Amniotic stem cell (primary cell): ENCODE measurements around the gene OR11G2.
"Not testable (repeated sequence)": the region's sequence is repeated elsewhere in the genome, so short reads cannot be mapped to it uniquely, and the experiment has no call there.

Experiments used
- DNase-seq: peaks from one replicate; lab custom pipeline; 2025; lab: John Stamatoyannopoulos, UW

OR11G2 gene

GRCh38 chr14:20190596-20190995, at the start of gene OR11G2:
Gene OR11G2 (plus strand): TSS chr14:20190896. CDS start chr14:20197438, 6,542 bp downstream.
- no peak for DNase-seq

- no peak for DNase-seq
Measured at GRCh38 chr14:20143911-20144310, 46.8 kb upstream of the OR11G2 start.

GRCh38 chr14:20144820-20145219, 45.9 kb upstream of the OR11G2 start:
- no peak for DNase-seq

- DNase-seq, result no peak
Measured at GRCh38 chr14:20164462-20164861, 26.2 kb upstream of the OR11G2 start.

- DNase-seq, result no peak
Measured at GRCh38 chr14:20167091-20167490, 23.6 kb upstream of the OR11G2 start.

GRCh38 chr14:20169852-20170251, 20.8 kb upstream of the OR11G2 start:
- DNase-seq, result not testable (repeated sequence)

GRCh38 chr14:20174205-20174604, 16.5 kb upstream of the OR11G2 start:
- not testable (repeated sequence) for DNase-seq

- DNase-seq, result no peak
Measured at GRCh38 chr14:20176330-20176729, 14.4 kb upstream of the OR11G2 start.

GRCh38 chr14:20177433-20177974, 13.2 kb upstream of the OR11G2 start:
- no peak for DNase-seq

- DNase-seq, result no peak
Measured at GRCh38 chr14:20179218-20179617, 11.5 kb upstream of the OR11G2 start.

GRCh38 chr14:20179880-20180279, 10.8 kb upstream of the OR11G2 start:
- no peak for DNase-seq

- DNase-seq, result no peak
Measured at GRCh38 chr14:20180486-20180885, 10.2 kb upstream of the OR11G2 start.

- DNase-seq, result no peak
Measured at GRCh38 chr14:20184181-20184580, 6.5 kb upstream of the OR11G2 start.

GRCh38 chr14:20191396-20191795, 700 bp downstream of the OR11G2 start:
- DNase-seq, result no peak

GRCh38 chr14:20194101-20194500, 3.4 kb downstream of the OR11G2 start:
- no peak for DNase-seq

GRCh38 chr14:20195170-20195569, 4.5 kb downstream of the OR11G2 start:
- DNase-seq, result not testable (repeated sequence)

GRCh38 chr14:20195911-20196310, 5.2 kb downstream of the OR11G2 start:
- no peak for DNase-seq

GRCh38 chr14:20197459-20197858, 6.8 kb downstream of the OR11G2 start:
- DNase-seq, result no peak

- DNase-seq, result no peak
Measured at GRCh38 chr14:20198991-20199390, 8.3 kb downstream of the OR11G2 start.

- DNase-seq, result no peak
Measured at GRCh38 chr14:20204721-20205120, 14.0 kb downstream of the OR11G2 start.

GRCh38 chr14:20209595-20209994, 18.9 kb downstream of the OR11G2 start:
- no peak for DNase-seq

GRCh38 chr14:20212406-20212805, 21.7 kb downstream of the OR11G2 start:
- DNase-seq, result not testable (repeated sequence)

GRCh38 chr14:20215196-20215595, 24.5 kb downstream of the OR11G2 start:
- no peak for DNase-seq

- DNase-seq, result no peak
Measured at GRCh38 chr14:20219033-20219432, 28.3 kb downstream of the OR11G2 start.

GRCh38 chr14:20223410-20223809, 32.7 kb downstream of the OR11G2 start, which contains the start of gene OR11H6:
Gene OR11H6 (plus strand): TSS chr14:20223710. CDS start chr14:20223710, 0 bp downstream.
- no peak for DNase-seq
